ENCODE results near the gene MAP3K15. TPM values are rescaled to one million over a fixed set of nuclear protein-coding genes. Genes with fewer than 3 reads are reported as not detected.
A peak's percentile ranks its signal among the peaks of the same experiment; 100 is the strongest.

MAP3K15 gene
- total RNA-seq, 4 donors from 2014 or later, result 0.14 to 0.16 TPM; not detected in 2

DNA sequence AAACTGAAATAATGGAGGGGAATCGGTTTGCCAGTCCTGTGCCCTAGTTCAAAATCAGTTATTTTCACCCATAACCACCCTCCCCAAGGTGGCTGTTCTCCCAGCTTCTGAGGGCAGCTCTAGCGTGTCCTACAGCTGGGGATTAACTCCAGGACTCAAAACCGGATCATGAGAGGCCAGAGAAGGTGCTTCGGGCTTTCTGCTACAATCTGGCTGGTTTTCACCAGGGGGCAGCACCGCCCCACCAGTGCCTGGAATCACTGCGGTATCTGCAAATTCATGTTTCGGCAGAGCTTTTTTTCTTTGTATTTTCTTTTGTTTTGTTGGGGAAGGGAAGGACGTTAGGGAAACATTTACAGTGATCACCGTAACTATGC lies 143.2 kb downstream of the MAP3K15 start:
- peak overlapping the region; percentile 15 to 46 (median 21) for H3K4me3 ChIP-seq
- H3K9me3 ChIP-seq, result no peaks in the 10 kb centered on the region
- DNase-seq, result peak; percentile 67
- H3K27me3 ChIP-seq, result no peaks in the 10 kb centered on the region
- WGBS, 2 donors (ENCODE audit: low coverage in 1 of 2), result 0 to 15% methylated on average over 2 to 9 of the region's 9 CpGs
- no peak overlapping the region for H3K27ac ChIP-seq
- no peaks in the 10 kb centered on the region for H3K36me3 ChIP-seq
- H3K4me1 ChIP-seq, result peaks cover 0 to 3% (median 0%) of the 10 kb centered on the region in 4 donors
- TF ChIP-seq POLR2AphosphoS5 (IDR thresholded peaks at IDR 0.05) (no peak), POLR2A (IDR thresholded peaks at IDR 0.05) (no peak), EP300 (IDR thresholded peaks at IDR 0.05; ENCODE audit: low read depth) (no peak)
- TF ChIP-seq, protein P1, sequence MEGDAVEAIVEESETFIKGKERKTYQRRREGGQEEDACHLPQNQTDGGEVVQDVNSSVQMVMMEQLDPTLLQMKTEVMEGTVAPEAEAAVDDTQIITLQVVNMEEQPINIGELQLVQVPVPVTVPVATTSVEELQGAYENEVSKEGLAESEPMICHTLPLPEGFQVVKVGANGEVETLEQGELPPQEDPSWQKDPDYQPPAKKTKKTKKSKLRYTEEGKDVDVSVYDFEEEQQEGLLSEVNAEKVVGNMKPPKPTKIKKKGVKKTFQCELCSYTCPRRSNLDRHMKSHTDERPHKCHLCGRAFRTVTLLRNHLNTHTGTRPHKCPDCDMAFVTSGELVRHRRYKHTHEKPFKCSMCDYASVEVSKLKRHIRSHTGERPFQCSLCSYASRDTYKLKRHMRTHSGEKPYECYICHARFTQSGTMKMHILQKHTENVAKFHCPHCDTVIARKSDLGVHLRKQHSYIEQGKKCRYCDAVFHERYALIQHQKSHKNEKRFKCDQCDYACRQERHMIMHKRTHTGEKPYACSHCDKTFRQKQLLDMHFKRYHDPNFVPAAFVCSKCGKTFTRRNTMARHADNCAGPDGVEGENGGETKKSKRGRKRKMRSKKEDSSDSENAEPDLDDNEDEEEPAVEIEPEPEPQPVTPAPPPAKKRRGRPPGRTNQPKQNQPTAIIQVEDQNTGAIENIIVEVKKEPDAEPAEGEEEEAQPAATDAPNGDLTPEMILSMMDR (IDR thresholded peaks at IDR 0.05), result peak; percentile 52 to 58 (median 56)
- in situ Hi-C loops (cut with MboI; ENCODE audit: low pct_ligation_motif_present in 1 of 4, low pct_unique_long_range_greater_than_20kb in 1 of 4, low sequenced_read_pairs in 3 of 4), result no loop called here
- intact Hi-C loops (cut with DNase I; ENCODE audit: low total_unique reads), result no loop called here

DNA sequence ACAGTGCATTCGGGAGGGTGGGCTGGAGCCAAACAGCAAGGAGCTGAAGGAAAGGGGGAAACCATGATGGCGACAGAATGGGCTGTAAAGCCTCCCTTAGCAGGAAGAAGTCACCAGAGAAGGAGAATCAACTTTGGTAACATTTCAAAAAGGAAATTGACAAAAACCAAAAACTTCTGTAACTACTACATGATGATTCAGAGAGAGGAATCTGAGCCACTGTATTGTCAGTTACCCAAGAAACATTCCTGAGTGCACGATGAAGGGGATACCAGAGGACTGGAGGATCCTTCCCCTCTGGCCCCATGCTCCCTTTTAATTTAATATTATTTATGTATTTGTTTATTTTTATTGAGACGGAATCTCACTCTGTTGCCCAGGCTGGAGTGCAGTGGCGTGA lies 145.2 kb downstream of the MAP3K15 start:
- no peaks in the 10 kb centered on the region for H3K27me3 ChIP-seq
- WGBS, 2 donors (ENCODE audit: low coverage in 1 of 2), result 77% methylated on average over 5 of the region's 5 CpGs; no CpG with 5 or more reads in 1 of the 2 donors

DNA sequence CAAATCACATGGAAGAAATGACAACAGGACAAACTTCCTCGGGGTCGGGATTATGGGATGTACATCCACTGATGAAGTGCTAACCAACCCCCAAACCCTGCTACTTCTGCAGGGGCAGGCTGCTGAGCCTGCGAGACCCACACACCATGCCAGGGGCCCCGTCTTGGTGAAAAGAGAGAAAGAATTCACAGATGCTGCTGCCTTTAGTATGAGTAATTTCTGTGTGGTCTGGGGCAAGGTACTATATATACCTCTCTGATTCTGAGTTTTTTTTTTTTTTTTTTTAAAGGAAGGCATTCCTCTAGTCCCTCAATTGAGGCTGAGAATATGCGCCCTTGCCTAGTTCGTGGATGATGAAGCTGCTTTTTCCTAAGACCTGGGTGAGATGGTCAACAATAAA lies 146.7 kb downstream of the MAP3K15 start:
- in situ Hi-C loops (cut with MboI; ENCODE audit: low pct_ligation_motif_present in 1 of 4, low pct_unique_long_range_greater_than_20kb in 1 of 4, low sequenced_read_pairs in 3 of 4) (no loop called here), intact Hi-C loops (cut with DNase I; ENCODE audit: low total_unique reads) (no loop called here)
- H3K36me3 ChIP-seq, result no peaks in the 10 kb centered on the region
- no peak for DNase-seq
- TF ChIP-seq, protein P1 (IDR thresholded peaks at IDR 0.05), result no peak
- TF ChIP-seq POLR2A (IDR thresholded peaks at IDR 0.05), result no peak
- TF ChIP-seq POLR2AphosphoS5 (IDR thresholded peaks at IDR 0.05), result no peak
- no peak for TF ChIP-seq EP300 (IDR thresholded peaks at IDR 0.05; ENCODE audit: low read depth)
- no peak overlapping the region for H3K27ac ChIP-seq
- H3K4me1 ChIP-seq, result peaks cover 0 to 3% (median 0%) of the 10 kb centered on the region in 4 donors
- H3K9me3 ChIP-seq, result no peaks in the 10 kb centered on the region
- H3K4me3 ChIP-seq, result no peak overlapping the region
- H3K27me3 ChIP-seq, result no peaks in the 10 kb centered on the region
- WGBS, 2 donors (ENCODE audit: low coverage in 1 of 2), result 89% methylated on average over 6 of the region's 6 CpGs; no CpG with 5 or more reads in 1 of the 2 donors

More for the DNA sequence above, 145.2 kb downstream of the MAP3K15 start:
- no peaks in the 10 kb centered on the region for H3K36me3 ChIP-seq
- H3K4me1 ChIP-seq, result peaks cover 0 to 3% (median 0%) of the 10 kb centered on the region in 4 donors
- in situ Hi-C loops (cut with MboI; ENCODE audit: low pct_ligation_motif_present in 1 of 4, low pct_unique_long_range_greater_than_20kb in 1 of 4, low sequenced_read_pairs in 3 of 4) (no loop called here), intact Hi-C loops (cut with DNase I; ENCODE audit: low total_unique reads) (no loop called here)
- no peak overlapping the region for H3K27ac ChIP-seq
- H3K9me3 ChIP-seq, result no peaks in the 10 kb centered on the region
- no peak for DNase-seq
- TF ChIP-seq EP300 (IDR thresholded peaks at IDR 0.05; ENCODE audit: low read depth) (no peak), POLR2A (IDR thresholded peaks at IDR 0.05) (no peak), POLR2AphosphoS5 (IDR thresholded peaks at IDR 0.05) (no peak)
- TF ChIP-seq, protein P1 (IDR thresholded peaks at IDR 0.05), result no peak
- H3K4me3 ChIP-seq, result no peak overlapping the region

DNA sequence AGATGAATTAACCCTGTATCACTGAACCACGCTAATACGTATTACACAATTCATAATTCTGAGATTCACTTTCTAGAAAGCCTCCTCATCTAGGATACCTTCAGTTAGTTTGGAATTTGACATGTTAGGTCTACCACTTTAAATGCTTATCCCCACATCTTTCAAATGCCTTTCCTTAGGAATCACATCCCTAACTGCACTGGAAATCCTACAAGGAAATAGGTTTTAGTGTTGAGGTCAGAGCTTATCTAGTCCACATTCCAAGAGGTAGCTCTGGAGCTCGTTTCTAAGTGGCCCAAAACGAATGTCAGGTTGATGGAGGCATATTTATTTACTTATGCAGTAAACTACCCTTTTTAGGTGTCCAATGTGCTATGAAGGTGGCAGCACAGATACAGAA lies 153.6 kb downstream of the MAP3K15 start:
- Histone ChIP-seq H3K4me3 (no peak overlapping the region), H3K27me3 (no peaks in the 10 kb centered on the region), H3K4me1 (no peaks in the 10 kb centered on the region), H3K27ac (no peak overlapping the region), H3K36me3 (peaks cover 0 to 11% (median 0%) of the 10 kb centered on the region in 4 donors), H3K9me3 (no peaks in the 10 kb centered on the region)
- TF ChIP-seq EP300 (IDR thresholded peaks at IDR 0.05; ENCODE audit: low read depth), result no peak
- TF ChIP-seq POLR2A (IDR thresholded peaks at IDR 0.05), result no peak
- intact Hi-C loops (cut with DNase I; ENCODE audit: low total_unique reads) (no loop called here), in situ Hi-C loops (cut with MboI; ENCODE audit: low pct_ligation_motif_present in 1 of 4, low pct_unique_long_range_greater_than_20kb in 1 of 4, low sequenced_read_pairs in 3 of 4) (no loop called here)
- DNase-seq, result no peak
- whole genome bisulfite sequencing, 2 donors (ENCODE audit: low coverage in 1 of 2), result 54 to 81% methylated on average over 4 of the region's 4 CpGs

DNA sequence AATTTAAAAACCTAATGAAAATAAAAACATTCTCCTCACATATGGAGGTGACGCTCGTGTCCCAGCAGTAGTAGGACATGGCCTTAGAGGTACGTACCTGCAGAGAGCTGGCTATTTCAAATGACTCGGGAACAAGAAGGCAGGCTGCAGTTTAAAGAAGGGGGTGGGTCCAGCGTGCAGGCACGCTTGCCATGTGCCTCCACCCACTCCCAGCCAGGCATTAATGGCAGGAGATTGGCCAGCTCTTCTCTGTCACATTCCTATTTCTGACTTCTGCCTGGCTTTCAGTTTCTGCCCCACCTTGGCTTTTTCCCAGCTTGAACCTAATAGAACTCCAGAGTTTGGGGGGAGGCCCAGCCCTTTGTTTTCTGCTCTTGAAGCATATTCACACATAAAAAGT lies 154.4 kb downstream of the MAP3K15 start:
- in situ Hi-C loops (cut with MboI; ENCODE audit: low pct_ligation_motif_present in 1 of 4, low pct_unique_long_range_greater_than_20kb in 1 of 4, low sequenced_read_pairs in 3 of 4) (no loop called here), intact Hi-C loops (cut with DNase I; ENCODE audit: low total_unique reads) (no loop called here)
- H3K9me3 ChIP-seq, result no peaks in the 10 kb centered on the region
- TF ChIP-seq POLR2AphosphoS5 (IDR thresholded peaks at IDR 0.05), result no peak
- TF ChIP-seq, protein P1 (IDR thresholded peaks at IDR 0.05), result no peak
- TF ChIP-seq POLR2A (IDR thresholded peaks at IDR 0.05), result no peak
- no peak for TF ChIP-seq EP300 (IDR thresholded peaks at IDR 0.05; ENCODE audit: low read depth)
- H3K4me3 ChIP-seq, result no peak overlapping the region
- 83% methylated on average over 6 of the region's 6 CpGs; no CpG with 5 or more reads in 1 of the 2 donors for WGBS, 2 donors (ENCODE audit: low coverage in 1 of 2)
- H3K4me1 ChIP-seq, result no peaks in the 10 kb centered on the region
- no peak for DNase-seq
- no peaks in the 10 kb centered on the region for H3K27me3 ChIP-seq
- H3K27ac ChIP-seq, result no peak overlapping the region
- H3K36me3 ChIP-seq, result peaks cover 0 to 11% (median 0%) of the 10 kb centered on the region in 4 donors
